ENCODE measurements around the gene GPR119.
"Not testable (repeated sequence)": the region's sequence is repeated elsewhere in the genome, so short reads cannot be mapped to it uniquely, and the experiment has no call there.

Gene GPR119

GRCh38 chrX:130338869-130339268, 46.6 kb downstream of the GPR119 start:
- not testable (repeated sequence) for DNase-seq

- no peak for DNase-seq
Measured at GRCh38 chrX:130336531-130336930, 48.9 kb downstream of the GPR119 start.

All from Kasumi-1 (cell line).